Breast epithelium (tissue), 4 donors: Measurements from ENCODE around the gene MCU. TPM values are rescaled to one million over a fixed set of nuclear protein-coding genes. Genes with fewer than 3 reads are reported as not detected.

ENCODE experiments used
- DNase-seq, 2 donors: peaks; one replicate each; pipeline ENCODE4 v3.0.0-alpha.2; 2019; ENCODE audit warnings: low spot score in 2 of 2
- H3K27ac ChIP-seq, 2 donors: fragments of 200-600 bp; sonication (generic) in 1 of 2; one replicate each; pipeline ENCODE4 v1.5.1; 2016 to 2019; ENCODE audit warnings: mild to moderate bottlenecking in 1 of 2
- H3K27me3 ChIP-seq, 2 donors: fragments of 200-600 bp; sonication (generic) in 1 of 2; one replicate each; pipeline versions ENCODE4 v1.5.1 to v1.6.0; 2017 to 2019; ENCODE audit warnings: control low read depth in 1 of 2, mild to moderate bottlenecking in 1 of 2
- H3K36me3 ChIP-seq: fragments of 200-600 bp; one replicate; pipeline ENCODE4 v1.5.1; 2019
- H3K4me1 ChIP-seq, 2 donors: fragments of 200-600 bp; sonication (generic); one replicate each; pipeline ENCODE4 v1.5.1; 2016 to 2019; ENCODE audit warnings: control low read depth in 1 of 2
- H3K4me3 ChIP-seq, 3 donors: fragments of 200-600 bp; sonication (generic); 1 replicate in 2 of 3; 2 replicates in 1 of 3; pipeline ENCODE4 v1.5.1; 2016 to 2019; ENCODE audit warnings: mild to moderate bottlenecking in 3 of 3, moderate library complexity in 2 of 3
- H3K9me3 ChIP-seq, 2 donors: fragments of 200-600 bp; sonication (generic) in 1 of 2; one replicate each; pipeline ENCODE4 v1.5.1; 2016 to 2019; ENCODE audit warnings: control low read depth in 1 of 2
- CTCF ChIP-seq, 3 donors: fragments of 450-650 bp; IDR thresholded peaks; one replicate each; pipeline ENCODE4 v1.5.1; 2016 to 2017; ENCODE audit warnings: antibody characterized with exemption in 3 of 3, mild to moderate bottlenecking in 3 of 3, moderate library complexity in 3 of 3
- POLR2A ChIP-seq: fragments of 450-650 bp; IDR thresholded peaks from one replicate; pipeline ENCODE4 v1.6.1; 2016; ENCODE audit warnings: antibody characterized with exemption, mild to moderate bottlenecking, moderate library complexity
- POLR2AphosphoS5 ChIP-seq, 3 donors: sonication (generic); formaldehyde crosslinking; IDR thresholded peaks; one replicate each; pipeline ENCODE4 v1.6.1; 2017; ENCODE audit warnings: antibody characterized with exemption in 3 of 3
- intact Hi-C: fragments of 100-400 bp; cut with DNase I; formaldehyde crosslinking; loops from one replicate; pipeline ENCODE4 v1.15.1; 2023; ENCODE audit warnings: low total_unique reads
- total RNA-seq, 3 donors: library from RNA; depleted of rRNA; stranded (reverse); fragments of >200 nt; gene quantifications; one replicate each; pipeline ENCODE4 v1.1.0, GENCODE V29; 2016

The MCU gene
- total RNA-seq, 3 donors from 2014 or later: 11.7 to 27.4 (median 20.6) TPM

- no peak for DNase-seq
- Histone ChIP-seq H3K9me3 (no peaks in the 10 kb centered on the region), H3K4me1 (no peaks in the 10 kb centered on the region), H3K27me3 (no peaks in the 10 kb centered on the region), H3K27ac (no peak overlapping the region), H3K36me3 (no peaks in the 10 kb centered on the region), H3K4me3 (no peak overlapping the region)
- TF ChIP-seq POLR2AphosphoS5 (IDR thresholded peaks at IDR 0.05): no peak
- TF ChIP-seq CTCF (IDR thresholded peaks at IDR 0.05): no peak
- TF ChIP-seq POLR2A: no peak
- intact Hi-C loops: no loop called here
These were observed 4.9 kb upstream of the MCU start for GRCh38 chr10:72687035-72687434.

- no peak overlapping the region for H3K27ac ChIP-seq
- intact Hi-C loops: no loop called here
- TF ChIP-seq POLR2AphosphoS5 (IDR thresholded peaks at IDR 0.05) (no peak), CTCF (IDR thresholded peaks at IDR 0.05) (no peak)
These were observed 3.7 kb upstream of the MCU start for GRCh38 chr10:72688208-72688651.

GRCh38 chr10:72689660-72690059, 2.3 kb upstream of the MCU start:
- Histone ChIP-seq H3K36me3 (no peaks in the 10 kb centered on the region), H3K27ac (no peak overlapping the region), H3K9me3 (no peaks in the 10 kb centered on the region), H3K27me3 (no peaks in the 10 kb centered on the region), H3K4me1 (no peaks in the 10 kb centered on the region), H3K4me3 (no peak overlapping the region)
- intact Hi-C loops: loop anchor here (5.0 kb wide), 1 partner anchor 442 kb away; no protein-coding TSS in a partner anchor
- no peak for DNase-seq
- TF ChIP-seq POLR2AphosphoS5 (IDR thresholded peaks at IDR 0.05) (no peak), CTCF (IDR thresholded peaks at IDR 0.05) (no peak), POLR2A (no peak)

More at GRCh38 chr10:72688208-72688651, 3.7 kb upstream of the MCU start:
- Histone ChIP-seq H3K9me3 (no peaks in the 10 kb centered on the region), H3K4me3 (no peak overlapping the region), H3K4me1 (no peaks in the 10 kb centered on the region), H3K27me3 (no peaks in the 10 kb centered on the region), H3K36me3 (no peaks in the 10 kb centered on the region)
- no peak for DNase-seq

GRCh38 chr10:72690071-72690755, 1.7 kb upstream of the MCU start:
- intact Hi-C loops: loop anchor here (5.0 kb wide), 1 partner anchor 443 kb away; no protein-coding TSS in a partner anchor
- H3K36me3 ChIP-seq: no peaks in the 10 kb centered on the region
- TF ChIP-seq POLR2AphosphoS5 (IDR thresholded peaks at IDR 0.05): no peak
- TF ChIP-seq POLR2A: no peak
- no peak for TF ChIP-seq CTCF (IDR thresholded peaks at IDR 0.05)
- H3K9me3 ChIP-seq: no peaks in the 10 kb centered on the region
- no peaks in the 10 kb centered on the region for H3K27me3 ChIP-seq
- no peak for DNase-seq
- no peak overlapping the region for H3K27ac ChIP-seq
- no peak overlapping the region for H3K4me3 ChIP-seq
- H3K4me1 ChIP-seq: no peaks in the 10 kb centered on the region

GRCh38 chr10:72691470-72691862, 477 bp upstream of the MCU start:
- TF ChIP-seq POLR2AphosphoS5 (IDR thresholded peaks at IDR 0.05): no peak
- TF ChIP-seq POLR2A: no peak
- no peak for TF ChIP-seq CTCF (IDR thresholded peaks at IDR 0.05)
- peak overlapping the region; percentile 93 to 96 for H3K27ac ChIP-seq
- no peaks in the 10 kb centered on the region for H3K27me3 ChIP-seq
- peak overlapping the region; percentile 80 to 90 (median 86) for H3K4me3 ChIP-seq
- no peak for DNase-seq
- H3K9me3 ChIP-seq: no peaks in the 10 kb centered on the region
- H3K4me1 ChIP-seq: no peaks in the 10 kb centered on the region
- H3K36me3 ChIP-seq: no peaks in the 10 kb centered on the region
- intact Hi-C loops: loop anchor here (5.0 kb wide), 1 partner anchor 444 kb away; no protein-coding TSS in a partner anchor
